Mammary epithelial cell (primary cell): ENCODE measurements around the gene CYFIP2.

Experiments used
- EZH2 ChIP-seq: IDR thresholded peaks from 2 replicates; pipeline ENCODE4 v1.6.1; 2012; ENCODE audit warnings: low read length, inconsistent platforms, borderline replicate concordance
- TF ChIP-seq, protein P1 (sequence below), 2 donors: IDR thresholded peaks in 1 of 2; conservative IDR thresholded peaks in 1 of 2; 2 replicates each; pipeline ENCODE4 v1.5.1; 2011 to 2012; ENCODE audit warnings: inconsistent platforms in 2 of 2, low read length in 2 of 2, mild to moderate bottlenecking in 2 of 2, control low read depth in 1 of 2, low read depth in 1 of 2; ENCODE audit not compliant: insufficient read depth in 1 of 2; ENCODE audit errors: extremely low read depth in 1 of 2

DNA sequence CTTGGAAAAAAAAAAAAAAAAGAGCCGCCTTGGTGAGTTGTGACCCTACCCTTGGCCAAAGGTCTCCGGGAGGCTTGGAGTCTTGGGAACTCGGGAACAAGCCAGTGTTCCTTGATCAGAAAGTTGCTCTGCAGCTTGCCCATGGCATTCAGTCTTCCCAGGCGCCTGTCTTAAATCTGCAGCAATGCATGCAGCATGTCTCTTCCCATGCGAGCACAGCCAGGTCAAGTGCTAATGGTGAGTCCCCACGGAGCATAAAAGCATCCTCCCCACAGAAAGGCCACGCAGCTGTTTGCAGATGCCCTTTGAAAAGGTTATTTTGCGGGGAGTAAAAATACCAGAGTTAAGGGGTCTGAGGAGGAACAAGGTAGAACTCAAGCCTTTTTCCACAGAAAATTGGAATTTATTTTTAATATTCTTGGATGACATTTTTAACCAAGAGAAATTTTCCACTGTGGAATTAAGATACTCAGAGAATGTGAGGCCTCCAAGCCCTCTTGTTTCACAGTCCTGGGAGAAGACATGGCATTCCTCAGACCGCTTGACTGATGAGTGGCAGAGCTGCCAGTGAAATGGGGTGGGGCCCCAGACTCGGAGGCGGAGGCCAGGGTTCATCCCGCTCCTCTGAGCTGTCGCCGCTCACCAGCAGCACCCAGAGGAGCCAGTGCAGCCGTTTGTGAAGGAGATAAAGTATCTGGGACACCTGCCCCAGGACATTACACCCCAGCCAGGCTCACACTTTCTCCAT lies 81.6 kb downstream of the CYFIP2 start:
- TF ChIP-seq, protein P1, sequence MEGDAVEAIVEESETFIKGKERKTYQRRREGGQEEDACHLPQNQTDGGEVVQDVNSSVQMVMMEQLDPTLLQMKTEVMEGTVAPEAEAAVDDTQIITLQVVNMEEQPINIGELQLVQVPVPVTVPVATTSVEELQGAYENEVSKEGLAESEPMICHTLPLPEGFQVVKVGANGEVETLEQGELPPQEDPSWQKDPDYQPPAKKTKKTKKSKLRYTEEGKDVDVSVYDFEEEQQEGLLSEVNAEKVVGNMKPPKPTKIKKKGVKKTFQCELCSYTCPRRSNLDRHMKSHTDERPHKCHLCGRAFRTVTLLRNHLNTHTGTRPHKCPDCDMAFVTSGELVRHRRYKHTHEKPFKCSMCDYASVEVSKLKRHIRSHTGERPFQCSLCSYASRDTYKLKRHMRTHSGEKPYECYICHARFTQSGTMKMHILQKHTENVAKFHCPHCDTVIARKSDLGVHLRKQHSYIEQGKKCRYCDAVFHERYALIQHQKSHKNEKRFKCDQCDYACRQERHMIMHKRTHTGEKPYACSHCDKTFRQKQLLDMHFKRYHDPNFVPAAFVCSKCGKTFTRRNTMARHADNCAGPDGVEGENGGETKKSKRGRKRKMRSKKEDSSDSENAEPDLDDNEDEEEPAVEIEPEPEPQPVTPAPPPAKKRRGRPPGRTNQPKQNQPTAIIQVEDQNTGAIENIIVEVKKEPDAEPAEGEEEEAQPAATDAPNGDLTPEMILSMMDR (conservative IDR thresholded peaks at IDR 0.05 in 1 of 2, IDR thresholded peaks at IDR 0.05 in 1 of 2; ENCODE audit: extremely low read depth in 1 of 2, insufficient read depth in 1 of 2, low read depth in 1 of 2, low read length in 2 of 2), result no peak
- TF ChIP-seq EZH2, result no peak
